ENCODE measurements around the gene P2RX4.
"Not testable (repeated sequence)": the region's sequence is repeated elsewhere in the genome, so short reads cannot be mapped to it uniquely, and the experiment has no call there.

The P2RX4 gene

GRCh38 chr12:121187501-121187900, 22.4 kb upstream of the P2RX4 start:
- Histone ChIP-seq H3K27me3 (ENCODE audit: control insufficient read depth, insufficient read depth, low read length, poor library complexity, severe bottlenecking) (no peaks in the 10 kb centered on the region), H3K4me1 (ENCODE audit: control insufficient read depth, insufficient read depth, low read length) (no peaks in the 10 kb centered on the region), H3K36me3 (ENCODE audit: control insufficient read depth, insufficient read depth, low read length) (no peaks in the 10 kb centered on the region), H3K27ac (ENCODE audit: insufficient read depth, low read depth, low read length, poor library complexity, severe bottlenecking) (no peak overlapping the region), H3K4me3 (ENCODE audit: insufficient read depth, low read depth, low read length) (no peak overlapping the region), H3K9me3 (ENCODE audit: control insufficient read depth, low read length) (no peaks in the 10 kb centered on the region)
- 95% methylated on average over 7 of the region's 7 CpGs for WGBS, 2 experiments

GRCh38 chr12:121188227-121188626, 21.7 kb upstream of the P2RX4 start:
- Histone ChIP-seq H3K9me3 (ENCODE audit: control insufficient read depth, low read length) (no peaks in the 10 kb centered on the region), H3K27ac (ENCODE audit: insufficient read depth, low read depth, low read length, poor library complexity, severe bottlenecking) (no peak overlapping the region), H3K36me3 (ENCODE audit: control insufficient read depth, insufficient read depth, low read length) (no peaks in the 10 kb centered on the region), H3K4me3 (ENCODE audit: insufficient read depth, low read depth, low read length) (no peak overlapping the region), H3K27me3 (ENCODE audit: control insufficient read depth, insufficient read depth, low read length, poor library complexity, severe bottlenecking) (no peaks in the 10 kb centered on the region), H3K4me1 (ENCODE audit: control insufficient read depth, insufficient read depth, low read length) (no peaks in the 10 kb centered on the region)
- 90 to 94% methylated on average over 2 of the region's 2 CpGs for WGBS, 2 experiments

- no peak overlapping the region for H3K27ac ChIP-seq (ENCODE audit: insufficient read depth, low read depth, low read length, poor library complexity, severe bottlenecking)
- WGBS, 2 experiments = 92 to 96% methylated on average over 7 to 9 of the region's 9 CpGs
- H3K4me1 ChIP-seq (ENCODE audit: control insufficient read depth, insufficient read depth, low read length) = no peaks in the 10 kb centered on the region
- H3K27me3 ChIP-seq (ENCODE audit: control insufficient read depth, insufficient read depth, low read length, poor library complexity, severe bottlenecking) = no peaks in the 10 kb centered on the region
- H3K4me3 ChIP-seq (ENCODE audit: insufficient read depth, low read depth, low read length) = no peak overlapping the region
- no peaks in the 10 kb centered on the region for H3K36me3 ChIP-seq (ENCODE audit: control insufficient read depth, insufficient read depth, low read length)
- no peaks in the 10 kb centered on the region for H3K9me3 ChIP-seq (ENCODE audit: control insufficient read depth, low read length)
Observed at GRCh38 chr12:121189131-121189530, 20.8 kb upstream of the P2RX4 start.

- Histone ChIP-seq H3K4me1 (ENCODE audit: control insufficient read depth, insufficient read depth, low read length) (no peaks in the 10 kb centered on the region), H3K27me3 (ENCODE audit: control insufficient read depth, insufficient read depth, low read length, poor library complexity, severe bottlenecking) (no peaks in the 10 kb centered on the region), H3K36me3 (ENCODE audit: control insufficient read depth, insufficient read depth, low read length) (no peaks in the 10 kb centered on the region), H3K9me3 (ENCODE audit: control insufficient read depth, low read length) (no peaks in the 10 kb centered on the region), H3K27ac (ENCODE audit: insufficient read depth, low read depth, low read length, poor library complexity, severe bottlenecking) (no peak overlapping the region), H3K4me3 (ENCODE audit: insufficient read depth, low read depth, low read length) (no peak overlapping the region)
- WGBS, 2 experiments = 91 to 92% methylated on average over 9 of the region's 9 CpGs
Observed at GRCh38 chr12:121189619-121190155, 20.2 kb upstream of the P2RX4 start.

- 83 to 84% methylated on average over 2 of the region's 2 CpGs for WGBS, 2 experiments
- no peak overlapping the region for H3K4me3 ChIP-seq (ENCODE audit: insufficient read depth, low read depth, low read length)
- H3K4me1 ChIP-seq (ENCODE audit: control insufficient read depth, insufficient read depth, low read length) = no peaks in the 10 kb centered on the region
- H3K36me3 ChIP-seq (ENCODE audit: control insufficient read depth, insufficient read depth, low read length) = no peaks in the 10 kb centered on the region
- H3K27me3 ChIP-seq (ENCODE audit: control insufficient read depth, insufficient read depth, low read length, poor library complexity, severe bottlenecking) = no peaks in the 10 kb centered on the region
- H3K27ac ChIP-seq (ENCODE audit: insufficient read depth, low read depth, low read length, poor library complexity, severe bottlenecking) = no peak overlapping the region
- H3K9me3 ChIP-seq (ENCODE audit: control insufficient read depth, low read length) = no peaks in the 10 kb centered on the region
Observed at GRCh38 chr12:121190523-121191031, 19.4 kb upstream of the P2RX4 start.

- H3K4me3 ChIP-seq (ENCODE audit: insufficient read depth, low read depth, low read length) = no peak overlapping the region
- no peaks in the 10 kb centered on the region for H3K9me3 ChIP-seq (ENCODE audit: control insufficient read depth, low read length)
- no peaks in the 10 kb centered on the region for H3K27me3 ChIP-seq (ENCODE audit: control insufficient read depth, insufficient read depth, low read length, poor library complexity, severe bottlenecking)
- H3K36me3 ChIP-seq (ENCODE audit: control insufficient read depth, insufficient read depth, low read length) = no peaks in the 10 kb centered on the region
- no peaks in the 10 kb centered on the region for H3K4me1 ChIP-seq (ENCODE audit: control insufficient read depth, insufficient read depth, low read length)
- H3K27ac ChIP-seq (ENCODE audit: insufficient read depth, low read depth, low read length, poor library complexity, severe bottlenecking) = no peak overlapping the region
- WGBS, 2 experiments = 91 to 94% methylated on average over 3 of the region's 3 CpGs
Observed at GRCh38 chr12:121191151-121191550, 18.8 kb upstream of the P2RX4 start.

GRCh38 chr12:121196902-121197301, 13.0 kb upstream of the P2RX4 start:
- WGBS, 2 experiments = 89 to 91% methylated on average over 4 of the region's 6 CpGs
- no peak overlapping the region for H3K4me3 ChIP-seq (ENCODE audit: insufficient read depth, low read depth, low read length)
- H3K27me3 ChIP-seq (ENCODE audit: control insufficient read depth, insufficient read depth, low read length, poor library complexity, severe bottlenecking) = no peaks in the 10 kb centered on the region
- H3K4me1 ChIP-seq (ENCODE audit: control insufficient read depth, insufficient read depth, low read length) = no peaks in the 10 kb centered on the region
- H3K36me3 ChIP-seq (ENCODE audit: control insufficient read depth, insufficient read depth, low read length) = no peaks in the 10 kb centered on the region
- no peaks in the 10 kb centered on the region for H3K9me3 ChIP-seq (ENCODE audit: control insufficient read depth, low read length)
- H3K27ac ChIP-seq (ENCODE audit: insufficient read depth, low read depth, low read length, poor library complexity, severe bottlenecking) = no peak overlapping the region

GRCh38 chr12:121198949-121199348, 11.0 kb upstream of the P2RX4 start:
- Histone ChIP-seq H3K27me3 (ENCODE audit: control insufficient read depth, insufficient read depth, low read length, poor library complexity, severe bottlenecking) (no peaks in the 10 kb centered on the region), H3K36me3 (ENCODE audit: control insufficient read depth, insufficient read depth, low read length) (no peaks in the 10 kb centered on the region), H3K4me3 (ENCODE audit: insufficient read depth, low read depth, low read length) (no peak overlapping the region), H3K27ac (ENCODE audit: insufficient read depth, low read depth, low read length, poor library complexity, severe bottlenecking) (no peak overlapping the region), H3K9me3 (ENCODE audit: control insufficient read depth, low read length) (no peaks in the 10 kb centered on the region), H3K4me1 (ENCODE audit: control insufficient read depth, insufficient read depth, low read length) (no peaks in the 10 kb centered on the region)
- WGBS, 2 experiments = 87 to 90% methylated on average over 6 to 7 of the region's 7 CpGs

- 90 to 96% methylated on average over 5 to 6 of the region's 6 CpGs for whole genome bisulfite sequencing, 2 experiments
- H3K9me3 ChIP-seq (ENCODE audit: control insufficient read depth, low read length); H3K4me1 ChIP-seq (ENCODE audit: control insufficient read depth, insufficient read depth, low read length); H3K27ac ChIP-seq (ENCODE audit: insufficient read depth, low read depth, low read length, poor library complexity, severe bottlenecking); H3K36me3 ChIP-seq (ENCODE audit: control insufficient read depth, insufficient read depth, low read length); H3K4me3 ChIP-seq (ENCODE audit: insufficient read depth, low read depth, low read length); H3K27me3 ChIP-seq (ENCODE audit: control insufficient read depth, insufficient read depth, low read length, poor library complexity, severe bottlenecking): not testable (repeated sequence)
Observed at GRCh38 chr12:121201140-121201539, 8.8 kb upstream of the P2RX4 start.

GRCh38 chr12:121202407-121203355, 7.2 kb upstream of the P2RX4 start:
- Histone ChIP-seq H3K27me3 (ENCODE audit: control insufficient read depth, insufficient read depth, low read length, poor library complexity, severe bottlenecking) (no peaks in the 10 kb centered on the region), H3K27ac (ENCODE audit: insufficient read depth, low read depth, low read length, poor library complexity, severe bottlenecking) (no peak overlapping the region), H3K4me3 (ENCODE audit: insufficient read depth, low read depth, low read length) (no peak overlapping the region), H3K9me3 (ENCODE audit: control insufficient read depth, low read length) (no peaks in the 10 kb centered on the region), H3K36me3 (ENCODE audit: control insufficient read depth, insufficient read depth, low read length) (no peaks in the 10 kb centered on the region), H3K4me1 (ENCODE audit: control insufficient read depth, insufficient read depth, low read length) (no peaks in the 10 kb centered on the region)
- WGBS, 2 experiments = 89 to 92% methylated on average over 13 to 14 of the region's 14 CpGs

Data from ectodermal cell (in vitro differentiated cells).